T47D (cell line): ENCODE results near the gene COL7A1.
"Not testable (repeated sequence)": the region's sequence is repeated elsewhere in the genome, so short reads cannot be mapped to it uniquely, and the experiment has no call there.

ENCODE experiments used
- DNase-seq, 2 experiments: peaks; one replicate each; pipeline versions ENCODE4 v3.0.0 to v3.0.0-alpha.2; 2011 to 2012; ENCODE audit warnings: low read depth in 1 of 2, low spot score in 1 of 2
- JUND ChIP-seq: IDR thresholded peaks from 2 replicates; pipeline ENCODE4 v1.6.1; 2012; ENCODE audit warnings: low read depth
- in situ Hi-C: cut with HindIII; loops from 2 replicates; pipeline ENCODE4 v1.10.0; 2016; ENCODE audit warnings: low sequenced_read_pairs, low pct_unique_long_range_greater_than_20kb

Gene COL7A1

DNA sequence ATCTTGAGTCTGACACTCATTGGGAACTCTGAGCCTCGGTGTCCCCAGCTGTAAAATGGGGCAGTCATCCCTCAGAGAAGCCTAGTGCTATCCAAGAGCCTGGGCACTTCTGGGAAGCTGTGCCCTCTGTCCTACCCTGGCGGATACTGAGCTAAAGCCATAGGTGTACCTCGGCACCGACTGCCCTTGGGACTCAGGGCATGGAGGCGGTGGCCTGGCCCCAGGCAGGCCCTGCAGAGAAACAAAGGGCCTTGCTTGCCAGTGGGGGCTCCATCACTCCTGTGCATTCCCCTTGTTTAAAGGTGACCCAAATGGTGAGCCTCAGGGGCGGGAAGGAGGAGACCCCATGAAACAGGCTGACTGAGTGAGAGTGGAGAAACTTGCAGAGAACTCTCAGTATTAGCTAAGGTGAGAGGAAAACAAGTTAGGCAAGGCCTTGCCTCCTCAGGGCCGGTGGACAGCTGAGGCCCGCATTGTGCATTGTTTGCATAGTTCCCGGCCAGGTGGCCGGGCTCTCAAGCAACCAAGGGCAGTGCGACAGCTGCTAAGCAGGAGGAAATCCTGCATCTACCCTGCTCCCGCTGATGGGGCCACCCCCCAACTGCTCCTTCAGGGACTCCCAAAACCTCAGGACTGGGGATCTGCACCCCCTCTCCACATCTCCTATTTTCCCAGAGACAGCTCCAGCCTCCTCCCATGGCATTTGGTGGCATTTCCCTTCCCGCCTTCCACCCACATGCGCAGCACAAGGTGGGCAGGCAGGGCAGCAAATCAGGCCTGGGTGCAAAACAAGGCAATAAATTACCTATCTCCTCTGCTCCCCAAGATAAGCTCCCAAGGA is 42.8 kb downstream of the COL7A1 start:
- no peak for TF ChIP-seq JUND
- DNase-seq, result peak in 1 of 2 experiments; percentile 75
- in situ Hi-C loops, result no loop called here

DNA sequence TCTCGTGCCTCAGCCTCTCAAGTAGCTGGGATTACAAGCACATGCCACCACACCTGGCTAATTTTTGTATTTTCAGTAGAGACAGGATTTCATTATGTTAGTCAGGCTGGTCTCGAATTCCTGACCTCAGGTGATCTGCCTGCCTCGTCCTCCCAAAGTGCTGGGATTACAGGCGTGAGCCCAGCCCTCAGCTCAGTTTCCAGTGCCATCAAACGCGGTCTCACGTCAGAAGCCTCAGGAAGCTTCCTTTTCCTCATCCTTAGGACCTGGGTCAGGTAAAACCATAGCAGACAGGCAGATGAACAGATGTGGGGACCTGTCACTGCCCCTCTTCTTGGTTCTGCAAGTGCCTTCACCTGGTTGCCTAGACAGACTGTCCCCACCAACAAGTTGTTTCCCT is 43.5 kb downstream of the COL7A1 start:
- in situ Hi-C loops, DNase-seq: not testable (repeated sequence)

DNA sequence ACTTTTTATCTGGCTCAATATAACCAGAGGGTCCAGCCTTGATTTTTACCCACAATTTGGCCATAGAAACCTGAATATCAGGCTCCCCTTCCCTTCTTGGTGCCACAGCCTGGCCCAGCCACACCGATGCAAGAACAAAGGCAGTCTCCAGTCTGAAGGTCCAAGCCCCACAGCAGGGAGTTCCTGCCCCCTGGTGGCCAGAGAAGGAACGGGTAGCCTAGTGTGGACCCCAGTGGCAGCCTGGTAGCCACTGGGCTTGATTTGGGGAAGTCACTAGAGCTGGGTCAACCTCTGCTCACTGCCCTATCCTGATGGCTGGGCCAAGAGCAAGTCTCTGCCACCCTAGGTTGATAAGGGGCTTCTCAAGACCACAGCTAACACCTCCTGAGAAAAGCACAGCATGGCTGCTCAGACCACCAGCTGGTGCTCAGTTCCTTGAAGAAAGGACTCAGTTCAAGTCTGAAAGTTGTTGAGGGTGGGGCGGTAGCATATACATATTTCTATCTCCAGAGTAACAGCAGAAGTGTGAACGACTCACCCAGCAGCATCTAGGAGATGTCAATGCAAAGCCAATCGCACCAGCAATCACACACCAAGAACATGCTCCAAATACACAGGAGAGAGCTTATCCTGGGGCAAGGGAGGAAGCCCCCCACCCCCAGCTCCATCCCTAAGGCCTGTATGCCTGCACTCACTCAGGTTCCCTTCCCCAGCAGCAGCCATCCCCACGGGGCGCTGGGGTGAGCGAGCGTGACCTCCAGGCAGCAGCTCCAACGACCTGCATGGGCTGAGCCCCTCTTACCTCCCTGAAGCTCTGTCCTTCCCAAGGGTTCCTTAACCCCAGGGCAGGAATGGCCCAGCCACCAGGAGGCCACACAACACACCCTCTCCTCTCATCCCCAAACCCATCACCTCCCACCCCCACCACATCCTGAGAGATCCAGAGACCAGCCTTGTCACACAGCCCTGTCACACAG is 46.1 kb downstream of the COL7A1 start:
- in situ Hi-C loops, result no loop called here

DNA sequence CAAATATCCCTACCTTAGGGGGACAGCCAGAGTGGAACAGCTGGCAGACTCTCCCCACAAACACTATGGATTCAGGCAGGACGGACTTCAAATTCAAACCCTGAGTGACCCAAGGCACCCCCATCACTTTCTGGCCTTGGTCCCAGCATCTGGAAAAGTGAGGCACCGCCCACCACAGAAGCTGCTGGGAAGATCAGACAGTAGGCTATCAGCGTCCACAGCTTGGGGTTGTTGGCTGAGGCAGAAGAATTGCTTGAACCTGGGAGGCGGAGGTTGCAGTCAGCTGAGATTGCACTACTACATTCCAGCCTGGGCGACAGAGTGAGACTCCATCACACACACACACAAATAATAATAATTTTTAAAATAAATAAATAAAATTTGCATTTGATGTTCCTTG is 47.0 kb downstream of the COL7A1 start:
- no peak for DNase-seq
- in situ Hi-C loops, result no loop called here
- TF ChIP-seq JUND, result no peak

More for the DNA sequence above, 46.1 kb downstream of the COL7A1 start:
- no peak for TF ChIP-seq JUND
- peak; percentile 28 to 72 for DNase-seq

DNA sequence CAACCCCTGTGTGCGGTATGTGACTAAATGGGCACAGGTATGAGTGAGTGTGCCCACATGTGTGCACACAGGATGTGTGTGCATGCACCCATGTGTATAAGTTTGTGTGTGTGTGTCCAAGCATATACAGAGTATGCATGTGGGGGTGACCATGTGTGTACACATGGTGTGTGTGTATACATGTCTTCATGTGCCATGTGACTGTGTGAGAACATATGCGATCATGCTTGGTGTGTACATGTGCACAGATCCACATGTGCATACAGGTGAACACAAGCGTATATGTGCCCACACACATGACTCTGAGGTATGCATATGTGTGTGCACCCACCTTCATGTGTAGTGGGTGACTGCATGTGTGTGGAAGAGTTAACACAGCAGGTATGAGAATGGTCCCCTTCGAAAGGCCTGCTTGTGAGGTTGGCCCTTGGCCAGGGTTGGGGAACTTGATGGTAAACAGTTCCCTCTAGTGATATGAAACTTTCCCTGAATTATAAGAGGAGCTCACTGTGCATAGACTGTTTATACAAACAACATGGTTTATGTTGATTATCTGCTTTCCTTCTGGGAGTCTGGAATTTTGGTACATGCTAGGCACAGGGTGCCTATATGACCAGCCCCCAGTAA is 48.8 kb downstream of the COL7A1 start:
- no peak for TF ChIP-seq JUND
- in situ Hi-C loops, result no loop called here
- no peak for DNase-seq

DNA sequence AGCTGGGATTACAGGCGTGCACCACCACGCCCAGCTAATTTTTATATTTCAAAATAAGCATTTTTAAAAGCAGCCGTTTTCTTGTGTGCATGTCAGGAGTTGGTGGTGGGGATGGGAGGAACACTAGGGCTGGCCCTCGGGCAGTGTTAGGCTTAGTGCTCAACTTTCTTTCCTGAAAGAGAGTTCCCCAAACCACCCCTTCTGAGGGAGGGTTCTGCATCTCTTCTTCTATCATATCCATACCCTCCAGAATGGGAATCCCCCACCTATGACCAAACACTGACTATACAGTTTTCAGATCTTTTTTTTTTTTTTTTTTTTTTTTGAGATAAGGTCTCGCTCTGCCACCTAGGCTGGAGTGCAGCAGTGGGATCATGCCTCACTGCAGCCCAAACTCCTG is 51.0 kb downstream of the COL7A1 start:
- in situ Hi-C loops, result no loop called here
- DNase-seq, result no peak
- TF ChIP-seq JUND, result no peak

DNA sequence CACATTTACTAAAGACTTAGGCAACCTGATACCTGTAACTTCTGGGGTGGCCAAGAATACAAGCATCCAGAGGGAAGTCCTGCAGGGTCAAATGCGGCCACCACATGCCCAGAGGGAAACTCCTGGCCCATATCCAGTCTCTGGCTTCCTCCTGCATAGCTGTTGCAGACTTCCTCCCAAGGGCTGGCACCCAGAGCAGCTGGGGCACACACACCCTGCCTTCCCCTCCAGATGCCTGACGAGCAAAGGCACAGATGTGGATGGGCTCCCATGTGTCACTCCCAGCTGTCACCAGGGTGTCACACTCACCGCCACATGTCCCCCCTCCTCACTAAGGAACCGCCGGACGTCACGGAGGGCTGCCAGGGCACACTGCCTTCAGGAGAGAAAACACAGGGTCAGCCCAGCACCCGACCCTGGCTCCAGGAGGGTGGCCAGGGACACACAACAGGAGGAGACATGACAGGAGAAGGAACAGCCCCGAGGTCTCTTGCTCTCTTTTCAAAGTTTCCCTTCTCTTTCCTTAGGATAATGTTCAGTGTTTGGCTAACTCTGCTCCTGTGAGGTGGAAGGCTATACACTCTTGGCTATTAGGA is 51.8 kb downstream of the COL7A1 start:
- DNase-seq, result peak in 1 of 2 experiments; percentile 74
- in situ Hi-C loops, result no loop called here
- no peak for TF ChIP-seq JUND

DNA sequence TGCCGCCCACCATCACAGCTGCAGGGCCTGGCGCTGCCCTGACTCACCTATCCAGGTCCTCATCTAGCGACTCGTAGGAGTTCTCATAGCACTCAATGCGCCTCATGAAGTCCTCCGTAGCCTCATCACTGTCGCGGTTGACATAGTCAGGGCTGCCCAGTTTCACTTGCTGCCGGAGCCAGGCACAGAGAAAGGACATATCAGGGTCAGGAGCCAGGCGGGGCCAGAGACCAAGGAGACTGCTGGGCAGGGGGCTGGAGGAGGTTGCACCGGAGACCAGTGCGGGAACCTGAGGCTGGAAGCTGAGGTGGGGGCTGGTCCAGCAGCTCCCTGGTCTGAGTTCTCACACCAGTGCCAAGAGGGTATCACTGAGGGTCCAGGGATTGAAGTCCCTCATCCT is 56.7 kb downstream of the COL7A1 start:
- in situ Hi-C loops, result no loop called here
- no peak for TF ChIP-seq JUND
- DNase-seq, result no peak

DNA sequence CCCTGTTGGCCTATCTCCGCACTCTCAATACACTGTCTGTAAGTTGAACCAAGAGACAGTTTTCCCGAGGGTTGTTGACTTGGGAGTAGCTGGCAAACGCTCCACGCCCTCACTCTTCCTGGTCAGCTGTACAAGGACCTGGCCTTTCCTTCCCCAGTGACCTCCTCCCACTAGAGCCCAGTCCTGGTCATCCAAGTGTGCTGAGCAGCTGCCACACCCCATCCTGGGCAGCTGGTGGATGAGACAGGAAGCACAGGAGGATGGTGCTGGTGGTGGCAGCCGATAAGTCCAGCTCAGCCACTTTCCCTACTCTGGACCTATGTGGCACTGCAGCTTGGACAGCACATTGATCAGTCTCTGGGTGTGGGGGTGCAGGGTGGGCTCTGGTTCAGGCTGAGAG is 58.3 kb downstream of the COL7A1 start:
- in situ Hi-C loops, result no loop called here
- DNase-seq, result no peak
- no peak for TF ChIP-seq JUND

DNA sequence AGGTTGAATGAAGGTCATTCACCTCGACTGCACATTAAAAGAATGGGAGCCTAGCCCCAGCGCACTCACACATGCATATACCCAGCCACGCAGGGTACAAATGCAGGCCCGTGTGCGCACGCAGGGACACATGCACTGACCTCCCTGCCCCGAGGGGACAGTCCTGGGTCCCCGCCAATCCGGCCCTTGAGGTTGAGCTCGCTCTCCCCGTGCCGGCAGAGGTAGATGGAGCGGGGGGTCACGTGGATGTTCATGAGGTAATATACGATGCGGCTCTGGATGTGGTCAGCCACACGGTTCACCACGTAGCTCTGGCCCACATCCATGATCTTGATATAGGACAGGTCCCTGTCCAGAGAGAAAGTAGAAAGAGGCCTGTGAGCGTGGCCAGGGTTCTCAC is 59.0 kb downstream of the COL7A1 start:
- in situ Hi-C loops, result no loop called here
- TF ChIP-seq JUND, result no peak
- no peak for DNase-seq

DNA sequence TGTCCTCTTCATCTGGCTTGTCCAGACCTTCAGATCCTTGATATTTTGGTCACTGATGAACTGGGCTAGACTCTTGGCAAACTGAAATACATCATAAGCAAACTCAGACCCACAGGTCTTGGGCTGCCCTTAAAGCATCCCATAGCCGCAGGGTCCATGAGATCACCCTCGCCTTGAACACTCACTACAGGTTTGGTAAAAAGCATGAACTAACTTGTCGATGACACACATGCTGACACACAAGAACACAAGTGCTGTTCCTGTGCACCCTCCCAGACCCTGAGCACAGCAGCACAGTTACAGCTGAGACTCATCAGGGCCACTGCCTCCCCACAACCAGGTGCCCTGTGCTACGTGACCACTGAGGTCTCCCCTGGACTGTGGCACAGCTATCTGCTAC is 59.6 kb downstream of the COL7A1 start:
- TF ChIP-seq JUND, result no peak
- DNase-seq, result no peak
- in situ Hi-C loops, result no loop called here

DNA sequence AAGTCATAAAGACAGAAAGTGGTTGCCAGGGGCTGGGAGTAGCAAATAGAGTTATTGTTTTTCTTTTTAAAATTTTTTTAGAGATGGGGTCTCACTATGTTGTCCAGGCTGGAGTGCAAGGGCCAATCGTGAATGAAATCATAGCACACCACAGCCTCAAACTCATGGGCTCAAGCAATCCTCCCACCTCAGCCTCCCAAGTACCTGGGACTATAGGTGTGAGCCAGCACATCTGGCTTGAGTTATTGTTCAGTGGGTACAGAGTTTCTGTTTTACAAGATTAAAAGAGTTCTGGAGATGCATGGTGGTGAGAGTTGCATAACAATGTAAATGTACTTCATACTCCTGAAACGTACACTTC is 62.2 kb downstream of the COL7A1 start:
- in situ Hi-C loops, result no loop called here
- no peak for DNase-seq
- no peak for TF ChIP-seq JUND
